ENCODE measurements around the gene ZNF790. TPM values are rescaled to one million over a fixed set of nuclear protein-coding genes. Genes with fewer than 3 reads are reported as not detected.

The ZNF790 gene
- 1.9 and 4.4 TPM in 2 replicates for total RNA-seq

DNA sequence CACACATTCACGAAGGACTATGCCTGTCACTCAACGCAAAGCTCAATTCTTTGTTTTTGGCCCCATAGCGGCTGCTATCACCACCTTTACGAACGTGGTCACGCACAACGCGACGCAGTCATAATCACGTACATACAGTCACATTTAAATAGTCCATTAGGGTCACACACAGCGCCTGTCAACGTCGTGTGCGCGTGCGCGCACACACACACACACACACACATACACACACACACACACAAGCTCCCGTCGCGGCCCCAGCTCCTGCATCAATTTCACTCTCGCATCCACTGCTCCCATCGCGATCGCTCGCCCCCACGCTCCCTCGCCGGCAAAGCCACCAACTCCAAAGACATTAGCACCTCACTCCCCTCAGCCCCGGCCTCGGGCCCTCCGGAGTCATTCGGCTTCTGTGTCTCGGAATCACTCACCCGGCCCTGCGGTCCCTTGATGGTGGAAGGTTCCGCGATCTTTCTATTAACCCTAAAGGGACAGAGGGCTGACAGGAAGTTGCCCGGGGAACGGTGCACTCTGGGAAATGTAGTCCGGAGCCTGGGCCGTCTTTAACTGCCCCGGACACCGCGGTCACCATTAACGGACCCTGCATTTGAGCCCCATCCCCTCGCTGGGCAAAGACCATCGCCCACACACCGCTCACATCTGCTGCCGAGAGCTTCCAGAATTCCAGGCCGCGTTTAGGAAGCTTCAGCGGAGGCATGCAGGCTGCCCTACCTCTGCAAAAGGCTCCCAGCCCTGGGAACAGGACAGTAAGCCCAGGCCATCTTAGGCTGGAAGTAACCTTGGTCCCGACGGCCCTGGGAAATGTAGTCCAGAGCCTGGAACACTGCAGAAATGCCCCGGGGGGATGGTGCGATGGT lies at the start of gene ZNF790:
Gene ZNF790, minus strand, starts transcription at position 482 of the 878 bp plus-strand sequence. CDS start 12,768 bp downstream, outside the sequence.

DNA sequence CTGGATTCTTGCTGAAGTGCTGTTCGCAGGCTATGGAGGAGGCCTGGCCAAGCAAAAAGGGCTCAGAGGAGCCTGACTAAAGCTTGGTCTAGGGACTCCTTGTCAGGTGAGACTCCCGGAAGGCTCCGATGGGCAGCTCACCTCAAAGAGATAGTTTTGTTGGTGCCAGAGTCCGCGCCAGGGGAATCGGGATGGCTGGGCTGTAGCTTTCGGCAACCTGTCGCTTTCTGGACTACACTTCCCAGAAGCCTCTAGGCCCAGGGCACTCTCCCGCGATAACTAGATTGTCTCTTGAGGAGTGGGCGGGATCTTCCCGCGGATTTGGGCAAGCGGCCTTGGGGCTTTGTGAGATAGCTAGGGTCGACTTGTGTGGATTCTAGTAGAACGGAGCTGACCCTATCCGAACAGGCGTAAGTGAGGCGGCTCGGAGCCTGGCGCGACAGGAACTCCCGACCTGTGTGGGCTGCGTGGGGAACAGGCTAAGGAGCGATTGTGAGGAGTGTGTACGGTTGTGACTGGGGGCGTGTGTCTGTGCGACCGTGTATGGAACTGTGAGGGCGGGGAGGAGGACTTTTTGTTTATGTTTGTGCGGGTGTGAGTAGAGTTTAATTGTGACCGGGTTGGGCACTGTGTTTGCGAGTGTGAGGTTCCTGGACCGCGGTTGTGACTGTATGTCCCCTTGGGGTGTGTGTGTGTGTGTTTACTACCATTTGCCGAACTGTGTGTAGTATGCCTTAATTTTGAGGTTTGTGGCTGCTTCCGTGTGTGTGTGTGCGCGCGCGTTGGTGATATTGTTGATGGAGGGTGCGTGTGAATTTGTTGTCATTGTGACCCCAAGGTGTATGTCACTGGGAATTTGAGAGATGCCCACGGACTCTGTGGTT lies 12.6 kb upstream of the ZNF790 start, which contains the start of gene ZNF345:
Gene ZNF345, plus strand, starts transcription at position 318 of the 884 bp plus-strand sequence. CDS start 25,955 bp downstream, outside the sequence.

DNA sequence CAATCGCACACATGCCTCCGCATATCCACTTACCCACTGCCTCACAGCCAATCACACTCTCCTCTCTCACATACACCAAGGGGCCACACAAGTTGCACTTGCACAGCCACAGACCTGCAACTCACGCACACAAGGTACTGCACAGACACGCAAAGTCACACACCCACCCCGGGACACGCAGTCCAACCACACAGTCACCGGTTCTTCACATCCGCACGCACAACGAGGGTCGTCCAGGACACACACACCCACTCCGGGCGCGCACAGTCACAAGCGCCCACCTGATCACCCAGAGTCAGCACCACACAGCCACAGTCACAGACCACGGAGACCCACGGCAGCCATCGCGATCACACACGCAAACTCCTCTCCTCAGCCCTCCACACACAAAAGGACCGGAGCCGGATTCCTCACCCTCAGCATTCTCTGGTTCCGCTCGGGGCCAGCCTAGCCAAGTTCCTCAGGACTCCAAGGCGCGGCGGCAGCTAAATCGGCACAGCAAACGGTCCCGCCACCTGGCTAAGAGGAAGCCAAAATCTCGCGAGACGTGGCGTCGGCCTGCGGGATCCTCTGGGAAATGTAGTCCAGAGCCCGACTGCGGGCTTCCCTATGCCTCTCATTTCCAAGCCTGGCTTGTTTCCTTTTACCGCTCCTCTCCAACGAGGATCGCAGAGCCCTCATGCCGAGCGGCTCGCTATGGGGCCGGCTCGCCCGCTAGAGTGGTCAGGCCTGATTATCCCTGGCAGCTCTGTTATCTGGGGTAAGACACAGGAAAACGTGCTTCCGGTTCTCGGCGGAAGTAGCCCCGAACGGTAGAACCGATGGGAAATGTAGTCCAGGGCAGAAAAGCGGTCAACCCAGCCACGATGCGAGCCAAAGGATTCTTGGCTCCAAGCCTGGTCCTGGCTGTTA lies 65.6 kb downstream of the ZNF790 start, which contains the start of gene ZNF850:
Gene ZNF850, minus strand, starts transcription at position 497 of the 912 bp plus-strand sequence. CDS start 10,201 bp downstream, outside the sequence.

Other genes with a start within 250 kb of the ZNF790 start
- 2.6 and 10.6 TPM in 2 replicates for gene ZNF382, start 233.1 kb downstream of the ZNF790 start, total RNA-seq
- gene ZNF461, start 171.6 kb downstream of the ZNF790 start, total RNA-seq = 2.8 and 5.1 TPM in 2 replicates
- 3.3 and 4.6 TPM in 2 replicates for gene ZNF567, start 150.8 kb downstream of the ZNF790 start, total RNA-seq
- 0.85 and 3.4 TPM in 2 replicates for gene ZNF850, start 65.6 kb downstream of the ZNF790 start, total RNA-seq
- gene ZNF345, start 12.5 kb upstream of the ZNF790 start, total RNA-seq = 3.2 and 4.7 TPM in 2 replicates
- 3.0 TPM in 2 replicates for gene ZNF829, start 77.9 kb upstream of the ZNF790 start, total RNA-seq
- gene ZNF568, start 77.9 kb upstream of the ZNF790 start, total RNA-seq = 5.6 and 10.0 TPM in 2 replicates
- 1.3 and 7.2 TPM in 2 replicates for gene ZNF420, start 240.0 kb upstream of the ZNF790 start, total RNA-seq